ENCODE results near the gene VAX1.
"Not testable (repeated sequence)": the region's sequence is repeated elsewhere in the genome, so short reads cannot be mapped to it uniquely, and the experiment has no call there.

The VAX1 gene, protein sequence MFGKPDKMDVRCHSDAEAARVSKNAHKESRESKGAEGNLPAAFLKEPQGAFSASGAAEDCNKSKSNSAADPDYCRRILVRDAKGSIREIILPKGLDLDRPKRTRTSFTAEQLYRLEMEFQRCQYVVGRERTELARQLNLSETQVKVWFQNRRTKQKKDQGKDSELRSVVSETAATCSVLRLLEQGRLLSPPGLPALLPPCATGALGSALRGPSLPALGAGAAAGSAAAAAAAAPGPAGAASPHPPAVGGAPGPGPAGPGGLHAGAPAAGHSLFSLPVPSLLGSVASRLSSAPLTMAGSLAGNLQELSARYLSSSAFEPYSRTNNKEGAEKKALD

DNA sequence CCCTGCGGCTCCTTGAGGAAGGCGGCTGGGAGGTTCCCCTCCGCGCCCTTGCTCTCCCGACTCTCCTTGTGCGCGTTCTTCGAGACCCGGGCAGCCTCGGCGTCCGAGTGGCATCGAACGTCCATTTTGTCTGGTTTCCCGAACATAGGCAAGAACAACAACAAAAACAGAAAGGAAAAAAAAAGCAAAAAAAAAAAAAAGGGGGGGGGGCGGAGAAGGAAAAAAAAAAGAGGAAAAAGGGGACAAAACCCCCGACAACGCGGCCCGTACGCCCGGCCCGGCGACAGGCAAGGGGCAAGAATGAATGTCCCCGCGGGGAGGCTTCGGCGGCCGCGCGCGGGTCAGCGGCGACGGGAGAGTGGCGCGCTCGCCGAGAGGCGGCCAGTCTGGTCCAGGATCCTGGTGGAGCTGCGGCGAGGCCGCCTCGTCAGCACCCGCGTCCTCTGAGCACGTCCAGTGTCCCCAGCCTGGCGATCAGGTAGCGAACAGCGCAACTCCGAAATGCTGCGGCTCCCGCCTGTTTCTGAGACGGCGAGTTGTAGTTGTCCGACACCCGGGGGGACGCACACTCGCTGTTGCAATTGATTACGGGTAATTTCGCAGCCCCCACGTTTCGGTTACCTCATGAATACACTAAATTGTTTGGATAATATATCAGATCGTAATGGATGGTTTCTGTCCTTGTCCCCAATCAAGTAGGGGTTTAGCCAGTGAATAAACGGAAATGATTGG, at the start of gene VAX1:
VAX1 (minus strand) TSS at position 360 of the 732 bp plus-strand sequence; CDS start at position 146, 214 bp downstream.
- DNase-seq (ENCODE audit: low read depth in 2 of 2): no peak

DNA sequence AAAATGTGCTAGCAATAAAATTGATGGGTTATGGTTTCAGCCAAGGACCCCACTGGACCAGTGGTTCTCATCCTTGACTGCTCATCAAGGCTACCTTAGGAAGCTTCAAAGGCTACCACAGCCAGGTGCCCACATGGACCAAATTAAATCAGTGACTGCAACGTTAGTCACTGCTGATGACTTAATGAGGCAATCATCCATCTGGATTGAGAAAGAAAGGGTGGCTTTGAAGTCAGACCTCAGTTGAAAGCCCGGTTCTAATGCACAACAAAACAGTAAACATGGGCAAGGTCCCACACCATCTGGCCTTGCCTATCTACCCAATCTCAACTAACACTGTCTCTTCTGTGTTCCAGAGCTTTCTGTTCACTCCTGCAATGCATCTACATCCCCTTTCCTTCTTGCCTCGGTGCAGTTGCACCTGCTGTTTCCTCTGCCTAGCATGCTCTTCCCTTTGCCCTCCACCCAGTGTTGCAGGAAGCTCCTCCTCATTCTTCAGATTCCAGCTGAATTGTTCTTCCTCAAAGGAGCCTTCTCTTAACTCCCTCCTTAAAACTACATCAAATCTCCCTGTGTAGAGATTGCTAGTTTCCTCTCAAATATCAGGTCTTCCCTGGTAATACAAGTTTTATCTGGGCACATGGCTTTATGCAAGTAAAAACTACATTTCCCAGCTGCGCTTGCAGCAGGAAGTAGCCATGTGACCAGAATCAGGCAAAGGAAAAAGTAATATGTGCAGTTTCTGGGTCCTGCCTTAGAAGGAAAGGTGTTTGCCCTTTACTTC, 49.0 kb upstream of the VAX1 start:
- DNase-seq (ENCODE audit: low read depth in 2 of 2): no peak

DNA sequence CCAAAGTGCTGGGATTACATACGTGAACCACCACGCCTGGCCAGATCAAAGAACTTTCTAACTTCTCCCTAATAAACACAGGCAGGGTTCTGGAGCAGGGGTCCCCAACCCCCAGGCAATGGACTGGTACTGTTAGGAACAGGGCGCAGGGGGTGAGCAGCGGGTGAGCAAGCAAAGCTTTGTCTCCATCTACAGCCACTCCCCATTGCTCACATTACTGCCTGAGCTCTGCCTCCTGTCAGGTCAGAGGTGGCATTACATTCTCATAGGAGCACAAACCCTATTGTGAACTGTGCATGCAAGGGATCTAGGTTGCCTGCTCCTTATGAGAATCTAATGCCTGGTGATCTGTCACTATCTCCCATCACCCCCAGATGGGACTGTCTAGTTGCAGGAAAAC, 47.7 kb upstream of the VAX1 start:
- not testable (repeated sequence) for DNase-seq (ENCODE audit: low read depth in 2 of 2)

DNA sequence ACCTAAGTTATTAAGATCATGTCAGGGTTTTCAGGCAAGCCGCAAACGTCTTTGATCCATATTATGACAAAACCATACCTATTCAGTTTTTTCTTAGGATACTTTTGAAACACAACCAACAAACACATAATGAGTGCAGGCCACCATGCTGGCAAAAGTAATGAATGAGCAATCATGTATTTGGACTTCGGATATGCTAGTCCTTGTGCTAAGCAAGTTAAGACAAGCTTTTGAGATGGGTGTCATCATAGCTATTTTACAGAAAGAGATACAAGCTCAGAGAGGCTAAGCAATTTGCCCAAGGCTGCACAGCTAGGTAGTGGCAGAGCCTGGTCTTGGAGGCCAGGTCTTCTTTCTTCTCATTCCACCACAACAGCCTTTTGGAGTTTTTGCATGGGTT, 46.8 kb upstream of the VAX1 start:
- DNase-seq (ENCODE audit: low read depth in 2 of 2): no peak

DNA sequence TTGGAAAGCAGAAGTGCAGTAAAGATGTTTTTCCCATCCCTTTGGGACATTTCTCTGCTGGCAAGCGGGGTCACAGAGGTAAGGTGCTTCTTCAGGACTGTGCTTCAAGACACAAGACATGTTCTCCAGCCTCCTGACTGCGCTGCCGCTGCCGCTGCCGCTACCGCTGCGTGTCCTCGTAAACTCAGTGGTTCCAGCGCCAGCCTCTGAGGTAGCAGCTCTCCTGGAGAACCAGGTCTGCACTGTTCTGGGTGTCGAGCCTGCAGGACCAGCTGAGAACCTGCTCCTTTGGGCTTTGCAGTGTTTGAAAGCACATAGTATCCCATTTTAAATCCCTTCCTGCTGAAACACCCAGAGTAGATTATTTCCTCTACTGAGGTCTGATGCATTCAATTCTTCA, 46.2 kb upstream of the VAX1 start:
- no peak for DNase-seq (ENCODE audit: low read depth in 2 of 2)

DNA sequence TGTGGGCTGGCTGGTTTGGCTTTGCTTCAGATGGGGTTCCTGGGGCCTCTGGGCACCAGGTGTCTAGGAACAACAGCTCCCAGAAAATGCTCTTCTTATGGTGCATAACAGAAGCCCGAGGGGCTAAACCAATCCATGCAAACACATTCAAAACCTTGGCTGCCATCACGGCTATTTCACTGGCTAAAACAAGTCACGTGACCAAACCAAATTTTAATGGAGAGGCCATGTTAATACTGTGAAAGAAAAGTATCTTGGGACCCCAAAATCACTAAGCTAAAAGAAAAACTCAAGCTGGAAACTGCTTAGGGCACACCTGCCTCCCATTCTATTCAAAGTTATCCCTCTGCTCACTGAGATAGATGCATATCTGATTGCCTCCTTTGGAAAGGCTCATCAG, 40.1 kb upstream of the VAX1 start:
- no peak for DNase-seq (ENCODE audit: low read depth in 2 of 2)

DNA sequence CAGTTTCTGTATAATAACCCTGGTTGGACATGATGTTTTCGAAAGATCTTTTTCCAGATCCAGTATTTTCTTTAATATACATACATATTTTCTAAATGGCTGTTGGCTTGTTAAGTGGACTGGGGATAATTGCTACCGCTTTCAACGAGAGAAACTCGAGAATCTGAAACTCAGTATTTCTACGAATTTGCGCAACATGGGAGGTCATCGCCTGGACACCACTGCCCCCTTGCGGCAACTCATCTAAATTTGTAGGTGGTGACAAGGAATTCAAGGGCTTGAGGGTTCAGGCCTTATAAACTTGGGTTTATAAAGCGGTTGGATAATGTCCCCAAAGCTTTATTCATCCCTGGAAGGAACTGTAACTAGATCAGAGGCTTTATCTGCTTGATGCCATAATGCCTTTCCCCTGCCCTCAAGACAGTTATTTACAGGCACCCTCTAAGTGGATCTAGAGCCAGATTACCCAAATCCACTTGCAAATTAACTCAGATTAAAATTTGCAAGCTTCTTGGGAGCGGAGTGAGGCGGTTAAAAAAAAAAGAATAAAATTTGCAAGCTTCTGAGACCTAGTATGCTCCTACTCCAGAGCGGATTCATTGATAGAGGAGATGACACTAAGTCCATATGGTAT, 37.9 kb upstream of the VAX1 start:
- DNase-seq (ENCODE audit: low read depth in 2 of 2): peak; percentile 71 to 74

DNA sequence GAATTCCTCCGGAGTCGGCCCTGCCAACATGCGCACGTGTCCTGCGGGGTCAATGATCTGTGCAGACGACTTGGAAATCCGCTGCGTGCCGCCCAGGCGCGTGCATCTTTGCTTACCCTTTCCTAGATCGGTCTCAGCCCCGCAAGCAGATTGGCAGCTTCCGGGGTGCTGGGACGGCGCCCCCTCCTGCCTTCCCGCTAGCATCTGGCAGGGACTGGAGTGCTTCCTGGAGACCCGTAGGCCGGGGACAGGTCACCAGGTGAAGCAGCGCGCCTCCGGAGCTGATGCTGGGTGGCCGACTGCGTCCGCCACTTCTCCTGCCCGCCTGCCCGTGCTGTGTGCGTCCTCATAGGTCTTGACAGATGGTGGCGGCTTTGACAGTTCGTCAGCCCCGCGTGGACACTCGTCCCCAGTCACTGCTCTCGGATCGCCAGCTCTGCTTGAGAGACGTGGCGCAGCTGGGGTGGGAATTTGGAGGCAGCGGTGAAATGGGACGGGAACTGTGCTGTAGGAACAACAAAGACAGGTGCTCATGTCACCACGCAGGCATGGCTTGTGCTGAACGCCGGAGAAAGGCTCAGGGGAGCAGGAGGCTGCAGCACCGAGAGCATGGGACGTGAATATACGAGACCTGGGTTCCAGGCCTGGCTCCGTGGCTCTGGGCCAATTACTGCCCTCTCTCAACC, 37.3 kb upstream of the VAX1 start:
- DNase-seq (ENCODE audit: low read depth in 2 of 2): peak in 1 of 2 donors; percentile 17

DNA sequence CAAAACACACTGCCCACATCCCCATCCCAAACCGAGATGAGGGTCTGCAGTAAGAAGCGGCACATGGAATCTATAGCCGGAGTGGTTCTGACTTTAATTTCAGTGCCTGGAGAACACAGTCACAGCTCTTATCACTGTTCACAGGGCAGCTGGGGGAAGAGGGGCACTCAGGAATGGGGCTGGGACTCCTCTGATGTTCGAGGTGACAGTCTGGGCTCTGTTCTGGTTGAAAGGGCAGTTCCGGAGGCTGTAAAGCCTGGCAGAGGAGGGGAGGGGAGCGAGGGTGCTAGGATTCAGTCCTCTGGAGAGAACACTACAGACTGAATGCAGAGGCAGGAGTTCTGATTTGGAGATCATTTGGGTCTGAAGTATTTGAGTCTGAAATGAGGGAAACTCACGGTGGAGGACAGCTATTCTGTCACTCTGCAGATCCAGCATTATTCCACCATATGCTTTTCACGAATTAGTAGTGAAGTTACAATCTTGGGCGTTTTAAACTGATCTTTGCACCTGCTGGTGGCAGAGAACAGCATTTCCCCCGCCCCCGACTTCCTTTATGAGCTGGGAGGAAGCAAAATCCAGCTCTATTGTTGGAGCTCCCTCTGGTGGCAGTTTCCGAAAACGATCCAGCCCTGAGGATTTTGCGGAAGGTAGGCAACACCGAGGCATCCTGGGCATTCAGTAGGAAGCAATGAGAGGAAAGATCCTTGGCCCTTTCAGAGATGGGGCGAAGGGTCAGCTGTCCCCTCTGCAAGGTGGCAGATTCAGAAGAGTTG, 36.6 kb upstream of the VAX1 start:
- peak; percentile 79 to 84 for DNase-seq (ENCODE audit: low read depth in 2 of 2)

DNA sequence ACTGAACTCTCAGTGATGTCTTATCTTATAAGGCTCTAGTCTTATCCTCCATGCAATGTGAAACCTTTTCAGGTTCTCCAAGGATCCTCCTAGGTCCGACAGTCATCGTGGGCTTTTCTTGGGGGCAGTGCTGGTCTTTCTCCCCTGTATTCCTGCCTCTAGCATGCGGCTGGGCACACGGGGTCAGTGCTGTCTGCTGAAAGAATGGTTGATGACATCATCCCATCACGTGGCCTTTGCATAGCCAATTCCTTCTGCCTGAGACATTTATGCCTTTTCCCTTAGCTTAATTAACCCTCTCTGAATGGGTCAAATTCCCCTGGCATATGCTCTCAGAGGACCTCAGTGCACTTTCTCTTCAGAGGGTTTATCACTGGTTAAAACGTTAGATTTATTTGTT, 32.2 kb upstream of the VAX1 start:
- DNase-seq (ENCODE audit: low read depth in 2 of 2): no peak

DNA sequence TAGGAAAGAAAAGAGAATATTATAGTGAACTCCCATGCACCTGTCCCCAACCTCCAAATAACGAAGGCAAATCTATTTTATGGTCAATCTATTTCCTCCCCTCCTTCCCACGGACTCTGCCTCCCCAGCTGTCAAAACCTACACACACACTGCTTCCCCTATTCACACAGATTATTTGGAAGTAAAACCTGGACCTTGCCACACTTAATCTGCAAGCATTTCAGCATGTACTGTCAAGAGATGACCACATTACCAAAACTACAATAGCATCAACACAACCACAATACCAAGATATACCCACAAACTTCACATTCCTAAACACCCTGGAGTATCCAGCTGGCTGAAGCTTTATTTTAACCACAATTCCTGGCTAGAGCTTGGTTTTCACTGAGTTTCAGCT, 31.4 kb upstream of the VAX1 start:
- no peak for DNase-seq (ENCODE audit: low read depth in 2 of 2)

DNA sequence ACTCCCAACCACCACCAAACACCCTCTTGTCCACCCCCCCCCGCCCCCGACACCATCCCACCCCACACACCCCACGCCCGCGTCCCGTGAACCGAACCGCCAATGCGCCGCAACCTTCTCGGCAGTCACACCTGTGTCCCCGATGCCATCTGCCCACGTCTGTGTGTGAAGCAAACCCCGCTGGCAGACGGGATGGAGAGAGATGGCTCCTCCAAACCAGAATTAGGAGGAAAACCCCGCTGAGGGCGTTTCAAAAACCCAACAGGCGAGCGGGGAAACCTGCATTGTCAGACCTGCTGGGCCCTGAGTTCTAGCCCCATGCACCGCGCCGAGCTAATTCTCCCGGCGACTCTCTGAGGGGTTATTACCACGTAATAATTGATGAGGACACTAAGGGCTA, 30.7 kb upstream of the VAX1 start:
- DNase-seq (ENCODE audit: low read depth in 2 of 2): no peak

DNA sequence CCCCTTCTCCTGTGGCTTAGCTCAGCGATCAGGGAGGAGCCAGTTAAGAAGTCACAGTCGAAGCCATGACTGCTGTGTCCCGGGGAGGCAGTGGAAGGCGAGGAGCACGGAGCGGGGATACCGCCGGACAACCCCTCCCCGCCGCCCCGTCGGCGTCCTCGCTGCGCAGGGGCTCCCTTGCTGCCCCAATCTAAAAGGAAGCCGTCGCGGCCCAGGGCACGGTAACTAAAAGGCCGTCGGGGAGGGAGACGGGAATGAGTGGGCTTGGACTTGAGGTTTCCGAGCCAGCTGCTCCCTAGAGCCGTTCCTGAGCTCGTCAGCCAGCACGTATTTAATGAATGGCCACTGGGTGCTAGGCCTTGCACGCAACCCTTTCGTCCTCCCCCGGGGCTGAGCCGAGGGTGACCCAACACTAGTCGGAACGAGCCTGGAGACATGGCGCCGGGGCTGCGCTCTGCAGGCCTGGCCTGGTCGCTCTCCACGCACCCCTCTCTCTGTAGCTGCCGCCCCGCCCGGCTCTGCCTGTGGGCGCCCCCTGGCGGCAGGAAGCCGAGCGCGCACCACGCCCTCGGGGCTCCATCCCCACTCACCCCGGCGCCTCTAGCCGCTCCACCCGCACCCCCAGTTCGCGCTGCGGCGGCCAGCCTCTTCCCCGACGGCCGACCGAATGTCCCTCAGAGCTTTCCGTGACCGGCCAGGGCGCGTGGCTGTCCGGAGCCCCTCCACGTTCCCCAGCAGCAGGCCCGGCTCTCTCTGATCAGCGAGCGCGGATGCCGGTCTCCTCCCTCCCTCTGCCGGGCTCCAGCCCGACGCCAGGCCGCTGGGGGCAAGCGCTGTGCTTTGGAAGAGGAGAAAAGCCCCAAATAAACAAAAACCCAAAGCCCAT, 30.0 kb upstream of the VAX1 start:
- peak; percentile 61 to 78 for DNase-seq (ENCODE audit: low read depth in 2 of 2)

DNA sequence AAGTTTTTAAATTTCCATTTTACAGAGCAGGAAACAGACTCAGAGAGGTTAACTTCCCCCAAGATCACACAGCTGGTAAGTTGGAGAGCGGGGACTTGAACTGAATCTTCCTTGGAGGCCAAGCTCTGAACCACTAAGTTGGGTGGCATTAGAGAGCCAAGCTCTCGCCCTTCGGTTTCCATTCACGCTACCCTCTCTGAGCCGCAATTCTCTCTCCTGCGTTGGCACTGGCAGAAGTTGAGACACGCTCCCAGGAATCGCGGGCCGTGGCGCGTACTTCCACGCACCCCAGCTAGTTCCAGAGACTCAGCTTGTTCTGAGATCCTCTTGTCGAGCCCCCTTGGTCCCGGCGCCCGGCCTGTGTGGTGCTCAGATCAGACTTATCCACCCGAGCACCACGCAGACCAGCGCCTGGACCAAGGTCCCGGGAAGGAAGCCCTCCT, 29.3 kb upstream of the VAX1 start:
- no peak for DNase-seq (ENCODE audit: low read depth in 2 of 2)

DNA sequence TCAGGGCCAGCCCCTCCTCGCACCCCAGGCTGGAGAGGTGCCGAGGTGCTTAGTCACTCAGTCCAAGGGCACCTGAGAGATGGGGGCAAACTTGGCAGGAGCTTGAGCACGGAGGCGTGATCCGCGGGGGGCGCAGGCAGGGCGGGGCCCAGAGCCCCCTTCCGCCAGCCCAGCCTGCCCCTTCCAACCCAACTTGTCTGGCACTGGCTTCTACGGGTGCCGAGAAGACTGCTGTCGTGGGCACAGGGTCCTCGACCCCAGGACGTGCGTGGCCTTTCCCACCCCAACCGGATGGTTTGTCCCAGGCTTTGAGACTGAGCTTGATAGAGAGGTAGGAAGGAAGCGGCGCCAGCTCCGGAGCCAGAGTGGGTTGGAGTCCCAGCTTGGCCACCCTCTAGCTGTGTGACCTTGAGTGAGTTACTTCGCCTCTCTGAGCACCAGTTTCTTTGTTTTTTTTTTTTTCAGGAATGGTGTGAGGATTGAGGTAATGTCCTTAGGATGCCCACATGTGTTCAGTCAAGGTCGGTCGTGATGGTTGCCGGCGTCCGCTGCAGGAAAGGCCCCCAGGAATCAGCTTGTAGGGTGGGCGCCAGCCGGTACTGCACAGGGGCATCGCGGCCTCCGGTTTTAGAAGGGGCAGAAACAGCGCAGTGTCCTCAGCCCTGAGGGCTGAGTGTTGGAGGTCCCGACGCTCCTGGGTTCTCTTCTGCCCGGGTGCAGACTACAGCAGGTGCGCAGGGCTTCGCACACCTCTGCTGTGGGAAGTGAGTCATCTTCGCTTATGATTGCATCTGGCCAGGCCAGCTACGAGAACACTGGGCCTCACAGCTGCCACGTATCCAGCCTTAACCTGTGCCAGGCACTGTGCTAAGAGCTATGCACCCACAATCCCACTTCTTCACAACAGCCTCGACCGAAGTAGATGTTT, 28.6 kb upstream of the VAX1 start:
- no peak for DNase-seq (ENCODE audit: low read depth in 2 of 2)

DNA sequence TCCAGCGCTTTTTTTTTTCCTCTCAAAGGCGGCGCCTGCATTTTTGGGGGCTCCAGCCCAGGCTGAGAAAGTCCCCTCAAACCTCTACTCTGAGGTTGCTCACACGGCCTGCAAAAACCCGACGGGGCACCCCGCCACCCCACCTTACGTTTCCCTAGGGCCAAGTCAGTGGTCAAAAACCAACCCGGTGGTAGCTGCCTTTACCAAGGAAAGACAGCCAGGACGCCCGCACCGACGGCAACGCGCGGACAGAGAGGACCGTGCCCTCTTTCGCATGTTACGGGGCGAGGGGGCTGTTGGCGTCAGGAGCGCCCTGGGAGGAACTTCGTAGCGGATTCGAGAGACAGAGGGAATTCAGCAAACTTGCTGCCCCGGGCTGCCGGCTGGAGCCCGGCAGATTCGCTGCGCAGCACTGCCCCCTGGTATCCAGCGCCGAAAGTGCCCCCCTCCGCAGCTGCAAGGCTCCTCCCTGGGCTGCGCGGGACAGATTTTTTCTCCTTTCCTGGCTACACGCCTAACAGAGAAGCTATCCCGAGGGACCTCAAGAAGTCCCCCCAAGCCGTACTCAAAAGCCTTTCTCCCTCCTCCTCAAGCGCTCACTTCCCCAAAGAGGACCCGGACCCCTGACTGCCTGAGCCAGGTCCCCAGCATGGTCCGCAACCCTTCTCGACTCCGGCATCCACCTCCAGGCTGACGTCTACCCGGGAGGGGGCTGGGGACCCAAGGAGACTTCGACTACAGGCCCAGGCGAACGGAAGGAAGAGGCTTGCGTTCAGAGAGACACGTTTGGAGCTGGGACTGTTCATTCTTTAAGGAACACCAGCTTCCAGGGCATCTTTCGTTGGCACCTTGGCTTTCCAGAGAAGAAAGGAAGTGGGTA, 27.7 kb upstream of the VAX1 start:
- DNase-seq (ENCODE audit: low read depth in 2 of 2): no peak

Data from stimulated activated CD4-positive, alpha-beta T cell treated with anti-CD3 and anti-CD28 coated beads, Interleukin-4, amount 100 ng/mL, for 48 hours (primary cell).